MM.1S (cell line): ENCODE data around the gene GIPR.

Source experiments
- DNase-seq: peaks from one replicate; pipeline ENCODE4 v3.0.0-alpha.2; 2015
- H2AFZ ChIP-seq: fragments of 300-600 bp; sonication (generic); 2 replicates; pipeline ENCODE4 v1.6.0; 2016; ENCODE audit warnings: antibody characterized with exemption, low read length
- H3F3A ChIP-seq: fragments of 300-600 bp; sonication (generic); 2 replicates; pipeline ENCODE4 v1.6.1; 2016; ENCODE audit warnings: mild to moderate bottlenecking, antibody characterized with exemption, low read length, moderate library complexity, mixed read lengths; ENCODE audit not compliant: insufficient read depth
- H3K27ac ChIP-seq: fragments of 300-600 bp; sonication (generic); 2 replicates; pipeline ENCODE4 v1.5.1; 2016; ENCODE audit warnings: mild to moderate bottlenecking, low read length
- H3K27me3 ChIP-seq: fragments of 300-600 bp; sonication (generic); replicated peaks from 2 replicates; pipeline ENCODE4 v1.6.0; 2016; ENCODE audit warnings: low read length; ENCODE audit not compliant: insufficient read depth
- H3K36me3 ChIP-seq: fragments of 300-600 bp; sonication (generic); replicated peaks from 2 replicates; pipeline ENCODE4 v1.6.1; 2016; ENCODE audit warnings: mild to moderate bottlenecking, low read length, mixed read lengths; ENCODE audit not compliant: insufficient read depth
- H3K4me1 ChIP-seq: fragments of 300-600 bp; sonication (generic); 2 replicates; pipeline ENCODE4 v1.6.1; 2016; ENCODE audit warnings: low read length, mixed read lengths
- H3K4me2 ChIP-seq: fragments of 300-600 bp; sonication (generic); 2 replicates; pipeline ENCODE4 v1.6.0; 2016; ENCODE audit warnings: low read depth, low read length
- H3K4me3 ChIP-seq: fragments of 300-600 bp; sonication (generic); 2 replicates; pipeline ENCODE4 v1.5.1; 2016; ENCODE audit warnings: low read length, mixed read lengths
- H3K79me2 ChIP-seq: fragments of 300-600 bp; sonication (generic); 2 replicates; pipeline ENCODE4 v1.6.1; 2016; ENCODE audit warnings: mixed run types, low read length, mixed read lengths
- H3K9ac ChIP-seq: fragments of 300-600 bp; sonication (generic); 2 replicates; pipeline ENCODE4 v1.6.1; 2016; ENCODE audit warnings: low read length, mixed read lengths
- H3K9me2 ChIP-seq: fragments of 300-600 bp; sonication (generic); replicated peaks from 2 replicates; pipeline ENCODE4 v1.6.1; 2016; ENCODE audit warnings: mild to moderate bottlenecking, low read length, mixed read lengths; ENCODE audit not compliant: insufficient read depth
- H3K9me3 ChIP-seq: fragments of 300-600 bp; sonication (generic); replicated peaks from 2 replicates; pipeline ENCODE4 v1.6.1; 2016; ENCODE audit warnings: mild to moderate bottlenecking, low read length, mixed read lengths; ENCODE audit not compliant: insufficient read depth
- H4K20me1 ChIP-seq: fragments of 300-600 bp; sonication (generic); 2 replicates; pipeline ENCODE4 v1.6.1; 2016; ENCODE audit warnings: mild to moderate bottlenecking, low read length, moderate library complexity, mixed read lengths; ENCODE audit not compliant: insufficient read depth
- EZH2 ChIP-seq: fragments of 300-600 bp; sonication (generic); optimal IDR thresholded peaks from 2 replicates; pipeline ENCODE3; 2017; ENCODE audit warnings: low read depth, mild to moderate bottlenecking, antibody characterized with exemption, low read length, mixed read lengths
- EZH2phosphoT487 ChIP-seq: fragments of 300-600 bp; sonication (generic); IDR thresholded peaks from 2 replicates; pipeline ENCODE4 v1.6.1; 2018; ENCODE audit warnings: antibody characterized with exemption, low read length
- TF ChIP-seq, protein P1 (sequence below): fragments of 300-600 bp; sonication (generic); IDR thresholded peaks from 2 replicates; pipeline ENCODE4 v1.5.1; 2016; ENCODE audit warnings: antibody characterized with exemption, low read length, mixed read lengths

GIPR gene

GRCh38 chr19:45668342-45668871 is 386 bp downstream of the GIPR start:
- Histone ChIP-seq H3K4me1 (peaks cover 5% of the 10 kb centered on the region; the same call in 1 of the 2 replicates), H4K20me1 (no peaks in the 10 kb centered on the region), H3K79me2 (no peaks in the 10 kb centered on the region), H3F3A (peaks cover 4% of the 10 kb centered on the region; the same call in 1 of the 2 replicates), H3K27ac (no peak overlapping the region), H3K9me2 (no peaks in the 10 kb centered on the region), H3K9me3 (no peaks in the 10 kb centered on the region), H3K4me3 (peak overlapping the region; percentile 51), H3K36me3 (no peaks in the 10 kb centered on the region), H3K9ac (no peak overlapping the region), H3K4me2 (peak overlapping the region; percentile 84), H2AFZ (peak overlapping the region; percentile 63), H3K27me3 (peaks cover 35% of the 10 kb centered on the region)
- no peak for DNase-seq
- no peak for TF ChIP-seq EZH2
- no peak for TF ChIP-seq EZH2phosphoT487
- TF ChIP-seq, protein P1, sequence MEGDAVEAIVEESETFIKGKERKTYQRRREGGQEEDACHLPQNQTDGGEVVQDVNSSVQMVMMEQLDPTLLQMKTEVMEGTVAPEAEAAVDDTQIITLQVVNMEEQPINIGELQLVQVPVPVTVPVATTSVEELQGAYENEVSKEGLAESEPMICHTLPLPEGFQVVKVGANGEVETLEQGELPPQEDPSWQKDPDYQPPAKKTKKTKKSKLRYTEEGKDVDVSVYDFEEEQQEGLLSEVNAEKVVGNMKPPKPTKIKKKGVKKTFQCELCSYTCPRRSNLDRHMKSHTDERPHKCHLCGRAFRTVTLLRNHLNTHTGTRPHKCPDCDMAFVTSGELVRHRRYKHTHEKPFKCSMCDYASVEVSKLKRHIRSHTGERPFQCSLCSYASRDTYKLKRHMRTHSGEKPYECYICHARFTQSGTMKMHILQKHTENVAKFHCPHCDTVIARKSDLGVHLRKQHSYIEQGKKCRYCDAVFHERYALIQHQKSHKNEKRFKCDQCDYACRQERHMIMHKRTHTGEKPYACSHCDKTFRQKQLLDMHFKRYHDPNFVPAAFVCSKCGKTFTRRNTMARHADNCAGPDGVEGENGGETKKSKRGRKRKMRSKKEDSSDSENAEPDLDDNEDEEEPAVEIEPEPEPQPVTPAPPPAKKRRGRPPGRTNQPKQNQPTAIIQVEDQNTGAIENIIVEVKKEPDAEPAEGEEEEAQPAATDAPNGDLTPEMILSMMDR: no peak

DNA sequence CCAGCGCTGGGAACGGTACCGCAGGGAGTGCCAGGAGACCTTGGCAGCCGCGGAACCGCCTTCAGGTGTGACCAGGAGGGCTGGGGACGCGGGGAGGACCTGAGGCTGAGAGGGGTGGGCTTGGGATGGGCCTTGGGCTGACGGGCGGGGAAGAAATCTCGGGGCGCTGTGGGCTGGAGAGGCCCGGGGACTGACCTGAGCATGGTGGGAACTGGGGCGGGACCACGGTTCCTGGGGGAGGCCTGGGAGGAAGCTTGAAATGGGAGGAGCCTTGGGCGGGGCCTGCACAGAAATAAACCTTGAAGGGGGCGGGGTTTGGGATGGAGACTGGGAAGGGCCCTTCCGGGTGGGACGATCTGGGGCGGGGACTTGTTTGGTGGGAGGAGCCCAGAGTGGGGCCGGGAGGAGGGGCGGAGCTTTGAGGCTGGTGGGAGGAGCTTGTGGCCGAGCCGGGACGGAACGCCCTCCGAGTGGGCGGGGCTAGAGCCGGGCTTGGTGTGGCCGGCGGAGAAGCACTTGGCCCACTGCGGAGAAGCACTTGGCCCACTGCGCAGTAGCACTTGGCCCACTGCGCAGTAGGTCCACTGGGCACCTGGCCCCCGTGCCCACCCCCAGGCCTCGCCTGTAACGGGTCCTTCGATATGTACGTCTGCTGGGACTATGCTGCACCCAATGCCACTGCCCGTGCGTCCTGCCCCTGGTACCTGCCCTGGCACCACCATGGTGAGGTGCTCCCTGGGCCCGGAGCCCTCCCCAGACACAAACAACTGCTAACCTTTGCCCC is 2.8 kb downstream of the GIPR start:
- H3K27ac ChIP-seq: no peak overlapping the region
- H3K4me2 ChIP-seq: no peak overlapping the region
- TF ChIP-seq, protein P1: no peak
- no peak for TF ChIP-seq EZH2phosphoT487
- no peak for TF ChIP-seq EZH2
- H3K27me3 ChIP-seq: peaks cover 41% of the 10 kb centered on the region
- no peak for DNase-seq
- no peaks in the 10 kb centered on the region for H3K9me2 ChIP-seq
- H3K9me3 ChIP-seq: no peaks in the 10 kb centered on the region
- H4K20me1 ChIP-seq: no peaks in the 10 kb centered on the region
- peaks cover 5% of the 10 kb centered on the region; the same call in 1 of the 2 replicates for H3K4me1 ChIP-seq
- H3K79me2 ChIP-seq: no peaks in the 10 kb centered on the region
- peaks cover 4% of the 10 kb centered on the region; the same call in 1 of the 2 replicates for H3F3A ChIP-seq
- no peak overlapping the region for H3K4me3 ChIP-seq
- no peaks in the 10 kb centered on the region for H3K36me3 ChIP-seq
- no peak overlapping the region for H3K9ac ChIP-seq
- H2AFZ ChIP-seq: no peak overlapping the region

GRCh38 chr19:45674946-45675345 is 6.9 kb downstream of the GIPR start:
- H2AFZ ChIP-seq: no peak overlapping the region
- no peak for DNase-seq
- H3F3A ChIP-seq: no peaks in the 10 kb centered on the region
- peaks cover 24% of the 10 kb centered on the region for H3K27me3 ChIP-seq
- H3K9ac ChIP-seq: no peak overlapping the region
- TF ChIP-seq EZH2 (no peak), EZH2phosphoT487 (no peak)
- TF ChIP-seq, protein P1: no peak
- H4K20me1 ChIP-seq: no peaks in the 10 kb centered on the region
- H3K9me2 ChIP-seq: no peaks in the 10 kb centered on the region
- H3K36me3 ChIP-seq: no peaks in the 10 kb centered on the region
- H3K79me2 ChIP-seq: no peaks in the 10 kb centered on the region
- peaks cover 7% of the 10 kb centered on the region for H3K4me1 ChIP-seq
- no peak overlapping the region for H3K4me3 ChIP-seq
- no peak overlapping the region for H3K27ac ChIP-seq
- no peaks in the 10 kb centered on the region for H3K9me3 ChIP-seq
- no peak overlapping the region for H3K4me2 ChIP-seq
